ENCODE data around the gene OGDH. TPM values are rescaled to one million over a fixed set of nuclear protein-coding genes. Genes with fewer than 3 reads are reported as not detected.

Gene OGDH
- total and polyA plus RNA-seq, 2 experiments from 2014 or later: 13.5 to 76.9 TPM

GRCh38 chr7:44650242-44650641 is 43.8 kb downstream of the OGDH start:
- Histone ChIP-seq H3K79me2 (replicated peaks; ENCODE audit: insufficient read depth) (no peaks in the 10 kb centered on the region), H2AFZ (no peak overlapping the region), H3K36me3 (ENCODE audit: insufficient read depth) (no peaks in the 10 kb centered on the region), H3K4me2 (no peak overlapping the region), H3K4me1 (ENCODE audit: insufficient read depth) (no peaks in the 10 kb centered on the region), H3K9me2 (ENCODE audit: insufficient read depth) (no peaks in the 10 kb centered on the region), H4K20me1 (replicated peaks; ENCODE audit: insufficient read depth) (peaks cover 2% of the 10 kb centered on the region), H3F3A (replicated peaks; ENCODE audit: low read depth) (no peaks in the 10 kb centered on the region), H3K4me3 (no peak overlapping the region), H3K27me3 (ENCODE audit: insufficient read depth) (no peaks in the 10 kb centered on the region), H3K27ac (ENCODE audit: low read depth) (no peak overlapping the region)
- H3K4me3 Mint-ChIP-seq: no peak overlapping the region
- H3K36me3 Mint-ChIP-seq (ENCODE audit: low read depth): peaks cover 12% of the 10 kb centered on the region
- TF ChIP-seq NANOG (IDR thresholded peaks at IDR 0.05; ENCODE audit: borderline replicate concordance): no peak
- TF ChIP-seq EZH2phosphoT487 (IDR thresholded peaks at IDR 0.05; ENCODE audit: unreplicated experiment): no peak
- H3K4me1 Mint-ChIP-seq: no peaks in the 10 kb centered on the region
- no peak overlapping the region for H3K27ac Mint-ChIP-seq
- ATAC-seq: no peak
- H3K9me3 Mint-ChIP-seq: no peaks in the 10 kb centered on the region
- DNase-seq (ENCODE audit: low spot score): no peak
- H3K27me3 Mint-ChIP-seq (ENCODE audit: insufficient read depth, low read depth, poor library complexity): no peaks in the 10 kb centered on the region

GRCh38 chr7:44650772-44651171 is 44.3 kb downstream of the OGDH start:
- Mint-ChIP-seq H3K27me3 (ENCODE audit: insufficient read depth, low read depth, poor library complexity) (no peaks in the 10 kb centered on the region), H3K9me3 (no peaks in the 10 kb centered on the region), H3K27ac (no peak overlapping the region), H3K4me1 (no peaks in the 10 kb centered on the region), H3K4me3 (no peak overlapping the region), H3K36me3 (ENCODE audit: low read depth) (peaks cover 12% of the 10 kb centered on the region)
- no peak for TF ChIP-seq JUNB (IDR thresholded peaks at IDR 0.05; ENCODE audit: unreplicated experiment)
- no peak for TF ChIP-seq REST (IDR thresholded peaks at IDR 0.05; ENCODE audit: unreplicated experiment)
- Histone ChIP-seq H3K4me3 (no peak overlapping the region), H3K4me1 (ENCODE audit: insufficient read depth) (no peaks in the 10 kb centered on the region), H3K27me3 (ENCODE audit: insufficient read depth) (no peaks in the 10 kb centered on the region), H3K4me2 (no peak overlapping the region), H3K36me3 (ENCODE audit: insufficient read depth) (no peaks in the 10 kb centered on the region), H3K27ac (ENCODE audit: low read depth) (no peak overlapping the region), H3F3A (replicated peaks; ENCODE audit: low read depth) (no peaks in the 10 kb centered on the region), H3K9me2 (ENCODE audit: insufficient read depth) (no peaks in the 10 kb centered on the region), H2AFZ (no peak overlapping the region), H3K79me2 (replicated peaks; ENCODE audit: insufficient read depth) (no peaks in the 10 kb centered on the region), H4K20me1 (replicated peaks; ENCODE audit: insufficient read depth) (peaks cover 2% of the 10 kb centered on the region)
- DNase-seq (ENCODE audit: low spot score) (no peak), ATAC-seq (no peak)

- H3K9me3 Mint-ChIP-seq: no peaks in the 10 kb centered on the region; the same call in 1 of the 3 replicates
- no peaks in the 10 kb centered on the region for H3F3A ChIP-seq (replicated peaks; ENCODE audit: low read depth)
- H3K27ac ChIP-seq (ENCODE audit: low read depth): no peak overlapping the region
- H3K27me3 ChIP-seq (ENCODE audit: insufficient read depth): no peaks in the 10 kb centered on the region
- no peak overlapping the region for H3K4me3 ChIP-seq
- H4K20me1 ChIP-seq (replicated peaks; ENCODE audit: insufficient read depth): peaks cover 2% of the 10 kb centered on the region
- DNase-seq (ENCODE audit: low spot score) (no peak), ATAC-seq (no peak)
- no peaks in the 10 kb centered on the region for H3K4me1 Mint-ChIP-seq
- H3K79me2 ChIP-seq (replicated peaks; ENCODE audit: insufficient read depth): no peaks in the 10 kb centered on the region
- no peak for TF ChIP-seq NANOG (IDR thresholded peaks at IDR 0.05; ENCODE audit: borderline replicate concordance)
- TF ChIP-seq STAT1 (IDR thresholded peaks at IDR 0.05; ENCODE audit: unreplicated experiment): no peak
- no peak for TF ChIP-seq ZNF114 (CRISPR knock-in tag; IDR thresholded peaks at IDR 0.05)
- no peaks in the 10 kb centered on the region for H3K4me1 ChIP-seq (ENCODE audit: insufficient read depth)
- no peak overlapping the region for H3K27ac Mint-ChIP-seq
- no peak overlapping the region for H2AFZ ChIP-seq
- peaks cover 23% of the 10 kb centered on the region for H3K36me3 Mint-ChIP-seq (ENCODE audit: low read depth)
- 0 out of 2 replicates have a peak, but pooled peaks cover 4% of the 10 kb centered on the region for H3K36me3 ChIP-seq (ENCODE audit: insufficient read depth)
- H3K9me2 ChIP-seq (ENCODE audit: insufficient read depth): no peaks in the 10 kb centered on the region
- H3K4me2 ChIP-seq: no peak overlapping the region
- H3K27me3 Mint-ChIP-seq (ENCODE audit: insufficient read depth, low read depth, poor library complexity): no peaks in the 10 kb centered on the region
- no peak overlapping the region for H3K4me3 Mint-ChIP-seq
Observed at GRCh38 chr7:44652535-44652934, 46.1 kb downstream of the OGDH start.

All from GM23338 (cell line).